ENCODE data around the gene SETD3. TPM values are rescaled to one million over a fixed set of nuclear protein-coding genes. Genes with fewer than 3 reads are reported as not detected.

SETD3 gene
- 48.8 and 49.9 TPM in 2 replicates for total RNA-seq

GRCh38 chr14:99479906-99480869, at the start of gene SETD3:
Gene SETD3, minus strand, starts transcription at chr14:99480859. Its CDS starts 15,054 bp downstream, at chr14:99465805.

DNA sequence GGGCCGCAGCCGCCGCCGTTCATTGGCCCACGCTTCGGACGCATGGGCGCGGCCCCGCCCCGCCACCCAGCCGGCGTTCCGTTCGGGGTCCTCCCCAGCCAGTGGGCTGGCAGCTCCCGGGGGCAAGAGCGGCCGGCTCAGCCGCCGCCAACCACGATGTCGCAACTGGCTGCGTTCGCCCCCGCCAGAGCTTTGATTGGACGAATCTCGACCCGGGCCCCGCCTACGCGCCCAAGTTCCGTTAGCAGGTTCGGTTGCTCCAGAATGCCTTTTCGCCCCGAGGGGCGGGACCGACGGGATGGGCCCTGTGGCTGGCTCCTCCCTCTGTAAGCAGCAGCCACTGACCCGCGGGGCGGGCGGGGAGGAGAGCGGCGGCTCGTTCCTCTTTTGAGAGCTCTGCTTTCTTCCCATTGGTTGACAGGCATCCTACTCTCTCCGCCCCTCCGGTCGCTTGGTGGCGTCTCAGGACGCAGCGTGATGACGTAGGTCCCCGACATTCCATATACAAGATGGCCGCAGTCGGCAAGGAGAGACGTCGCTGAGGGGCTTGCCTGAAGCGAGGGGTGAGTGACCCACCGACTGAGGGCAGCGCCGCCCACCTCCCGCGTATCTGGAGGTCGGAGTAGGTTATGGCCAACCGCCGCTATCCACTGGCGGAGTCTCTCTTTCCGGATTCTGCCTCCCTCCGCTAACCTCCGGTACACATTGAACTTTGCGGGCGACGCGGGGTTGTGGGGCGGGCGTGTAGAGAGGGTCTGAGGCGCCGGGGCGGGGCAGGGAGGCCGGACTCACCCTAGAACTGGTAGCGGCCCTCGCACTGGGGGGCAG, 472 bp upstream of the SETD3 start, which contains the start of gene CCNK:
TSS of gene CCNK (plus strand) at position 493 of the 828 bp plus-strand sequence. CDS start 11,269 bp downstream, outside the sequence.

Other genes with a start within 250 kb of the SETD3 start
- under 0.01 TPM in 1 of 2 replicates, not detected in the other for gene BCL11B, start 208.7 kb downstream of the SETD3 start, total RNA-seq
- gene CCNK, start 550 bp upstream of the SETD3 start, total RNA-seq, result 22.7 and 30.9 TPM in 2 replicates
- gene CCDC85C, start 123.3 kb upstream of the SETD3 start, total RNA-seq, result 6.0 and 8.0 TPM in 2 replicates
- gene HHIPL1, start 164.3 kb upstream of the SETD3 start, total RNA-seq, result 4.5 and 11.2 TPM in 2 replicates
- 0.11 and 0.37 TPM in 2 replicates for gene CYP46A1, start 203.4 kb upstream of the SETD3 start, total RNA-seq

Measured in uterine smooth muscle cell (primary cell).